GM21423 (cell line): ENCODE results near the gene OR52H1.
"Not testable (repeated sequence)": the region's sequence is repeated elsewhere in the genome, so short reads cannot be mapped to it uniquely, and the experiment has no call there.

Experiments
- ATAC-seq: cut with Tn5 transposase; IDR thresholded peaks from one replicate; pipeline ENCODE4 v1.9.1; 2021; ENCODE audit warnings: mild to moderate bottlenecking, moderate library complexity; ENCODE audit not compliant: unreplicated experiment

Gene OR52H1

DNA sequence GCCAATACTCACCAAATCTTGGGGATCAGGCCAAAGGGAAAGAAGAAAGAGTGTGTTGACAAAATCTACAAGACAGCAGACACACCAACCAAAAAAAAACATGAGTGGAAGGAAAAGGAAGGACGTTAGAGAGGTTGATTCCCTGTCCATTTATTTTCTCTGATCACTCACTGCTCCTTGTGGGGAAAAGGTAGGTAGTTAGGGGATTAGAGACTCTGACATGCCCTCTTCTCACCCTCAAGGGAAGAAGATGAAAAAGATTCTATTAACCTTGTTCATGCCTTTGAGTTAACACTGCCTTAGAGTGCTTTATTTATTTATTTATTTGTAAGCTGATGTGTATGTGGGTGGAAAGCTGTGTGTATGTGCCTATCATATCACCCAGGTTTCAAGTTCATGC lies at the start of gene OR52H1:
TSS of gene OR52H1 (minus strand) at position 101 of the 400 bp plus-strand sequence. CDS start 3,035 bp downstream, outside the sequence.
- ATAC-seq = peak; percentile 7

DNA sequence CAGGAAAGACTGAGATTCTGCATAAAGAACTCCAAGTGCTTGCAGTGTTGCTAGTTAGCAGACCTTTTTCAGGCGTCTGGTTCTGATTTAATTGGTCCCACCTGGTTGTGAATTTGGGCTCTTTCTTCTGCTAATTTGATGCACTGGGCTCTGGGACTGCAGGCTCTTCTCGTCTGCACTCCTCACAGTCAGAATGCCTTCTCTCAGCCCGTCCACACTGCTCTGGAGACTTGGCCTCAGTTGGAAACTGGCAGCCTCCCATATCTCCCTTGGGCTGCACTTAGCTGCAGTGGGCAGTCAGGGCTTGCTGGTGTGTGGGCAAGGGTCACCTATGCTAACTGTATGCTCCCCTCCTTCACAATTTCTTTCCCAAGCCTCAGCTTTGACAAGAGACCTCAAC lies 49.6 kb upstream of the OR52H1 start:
- no peak for ATAC-seq

DNA sequence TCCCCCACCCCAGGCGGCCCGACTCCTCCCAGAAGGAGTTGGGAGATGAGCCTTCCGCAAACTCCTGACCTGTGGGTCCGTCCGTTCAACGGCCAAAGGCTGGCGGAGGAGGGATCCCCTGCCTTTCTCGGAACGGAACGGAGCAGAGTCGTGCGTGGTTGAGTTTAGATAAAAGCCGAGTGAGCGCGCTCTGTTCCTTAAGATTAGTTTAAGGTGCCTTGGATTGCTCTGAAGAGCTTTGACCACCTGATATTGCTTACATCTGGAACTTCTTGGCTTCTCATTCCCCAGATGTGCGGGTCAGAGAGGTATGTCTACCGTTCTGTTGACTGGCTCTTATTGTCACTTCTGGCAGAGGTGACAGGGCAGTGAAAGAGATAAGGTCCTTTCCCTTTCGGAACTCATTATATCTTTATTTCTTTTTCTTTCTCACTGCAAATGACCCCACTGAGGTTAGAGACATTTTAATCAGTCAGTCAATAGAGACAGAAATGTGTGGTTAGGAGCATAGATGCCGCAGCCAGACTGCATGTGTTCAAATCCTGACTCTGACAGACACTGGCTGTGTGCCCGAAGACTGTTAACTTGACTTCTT lies 48.4 kb upstream of the OR52H1 start, which contains the start of gene TRIM6:
TSS of gene TRIM6 (plus strand) at position 31 of the 595 bp plus-strand sequence. CDS start at position 292, 261 bp downstream.
- no peak for ATAC-seq

DNA sequence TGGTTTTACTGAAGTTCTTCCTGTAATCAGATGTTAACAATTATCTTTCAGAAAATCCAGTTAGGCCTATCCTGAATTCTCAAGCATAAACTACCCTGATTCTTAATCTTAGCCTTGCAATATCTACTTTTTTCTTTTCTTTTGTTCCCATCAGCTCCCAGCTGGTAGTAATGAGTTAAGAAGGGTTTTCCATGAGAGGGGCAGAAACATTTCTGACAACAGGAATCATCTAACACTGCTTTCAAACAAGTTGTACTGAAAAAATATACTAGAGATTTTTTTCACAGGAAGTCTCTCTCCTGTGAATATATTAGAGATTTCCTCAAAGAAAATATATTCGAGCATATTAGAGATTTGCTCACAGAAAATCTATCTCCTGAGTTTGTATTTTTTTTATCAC lies 44.8 kb upstream of the OR52H1 start:
- no peak for ATAC-seq

DNA sequence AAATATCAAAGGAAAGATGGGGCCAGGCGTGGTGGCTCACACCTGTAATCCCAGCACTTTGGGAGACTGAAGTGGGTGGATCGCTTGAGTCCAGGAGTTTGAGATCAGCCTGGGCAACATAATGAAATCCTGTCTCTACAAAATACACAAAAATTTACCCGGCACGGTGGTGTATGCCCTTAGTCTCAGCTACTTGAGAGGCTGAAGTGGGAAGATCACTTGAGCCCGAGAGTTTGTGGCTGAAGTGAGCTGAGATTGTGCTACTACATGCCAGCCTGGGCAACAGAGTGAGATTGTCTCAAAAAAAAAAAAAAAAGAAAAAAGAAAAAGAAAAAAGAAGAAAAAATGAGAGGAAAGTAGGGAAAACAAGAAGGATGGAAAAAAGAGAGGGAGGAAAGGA lies 44.3 kb upstream of the OR52H1 start:
- no peak for ATAC-seq

DNA sequence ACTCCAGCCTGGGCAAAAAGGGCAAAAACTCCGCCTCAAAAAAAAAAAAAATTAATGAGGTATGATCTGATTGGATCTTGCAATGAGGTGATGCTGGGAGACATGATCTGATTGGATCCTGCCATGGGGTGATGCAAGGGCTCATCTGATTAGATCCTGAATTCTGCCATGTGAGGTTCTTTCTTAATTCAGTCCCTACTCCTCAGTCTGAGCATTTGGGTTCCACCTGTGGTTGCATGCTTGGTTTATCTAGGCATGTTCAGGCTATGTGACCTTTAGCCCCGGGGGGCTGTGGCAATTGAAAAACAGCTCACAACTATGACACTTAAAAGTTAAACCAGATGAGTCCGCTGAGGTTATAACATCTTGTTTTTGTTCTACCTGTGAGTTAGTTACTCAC lies 43.3 kb upstream of the OR52H1 start:
- ATAC-seq = no peak

DNA sequence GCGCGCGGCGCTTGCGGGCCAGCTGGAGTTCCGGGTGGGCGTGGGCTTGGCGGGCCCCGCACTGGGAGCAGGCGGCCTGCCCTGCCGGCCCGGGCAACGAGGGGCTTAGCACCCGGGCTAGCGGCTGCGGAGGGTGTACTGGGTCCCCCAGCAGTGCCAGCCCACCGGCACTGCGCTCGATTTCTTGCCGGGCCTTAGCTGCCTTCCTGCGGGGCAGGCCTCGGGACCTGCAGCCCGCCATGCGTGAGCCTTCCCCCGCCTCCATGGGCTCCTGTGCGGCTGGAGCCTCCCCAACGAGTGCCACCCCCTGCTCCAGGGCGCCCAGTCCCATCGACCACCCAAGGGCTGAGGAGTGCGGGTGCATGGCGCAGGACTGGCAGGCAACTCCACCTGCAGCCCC lies 41.6 kb upstream of the OR52H1 start:
- not testable (repeated sequence) for ATAC-seq

DNA sequence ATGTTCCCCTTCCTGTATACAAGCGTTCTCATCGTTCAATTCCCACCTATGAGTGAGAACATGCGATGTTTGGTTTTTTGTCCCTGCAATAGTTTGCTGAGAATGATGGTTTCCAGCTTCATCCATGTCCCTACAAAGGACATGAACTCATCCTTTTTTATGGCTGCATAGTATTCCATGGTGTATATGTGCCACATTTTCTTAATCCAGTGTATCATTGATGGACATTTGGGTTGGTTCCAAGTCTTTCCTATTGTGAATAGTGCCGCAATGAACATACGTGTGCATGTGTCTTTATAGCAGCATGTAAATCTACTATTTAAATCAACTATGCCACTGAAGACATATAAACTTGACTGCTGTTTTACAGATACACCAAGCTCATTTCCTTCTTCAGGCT lies 36.1 kb upstream of the OR52H1 start:
- ATAC-seq = not testable (repeated sequence)

DNA sequence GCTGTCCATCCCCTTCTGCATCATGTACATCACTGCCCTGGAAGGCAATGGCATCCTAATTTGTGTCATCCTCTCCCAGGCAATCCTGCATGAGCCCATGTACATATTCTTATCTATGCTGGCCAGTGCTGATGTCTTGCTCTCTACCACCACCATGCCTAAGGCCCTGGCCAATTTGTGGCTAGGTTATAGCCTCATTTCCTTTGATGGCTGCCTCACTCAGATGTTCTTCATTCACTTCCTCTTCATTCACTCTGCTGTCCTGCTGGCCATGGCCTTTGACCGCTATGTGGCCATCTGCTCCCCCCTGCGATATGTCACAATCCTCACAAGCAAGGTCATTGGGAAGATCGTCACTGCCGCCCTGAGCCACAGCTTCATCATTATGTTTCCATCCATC lies 32.7 kb upstream of the OR52H1 start:
- ATAC-seq = no peak

DNA sequence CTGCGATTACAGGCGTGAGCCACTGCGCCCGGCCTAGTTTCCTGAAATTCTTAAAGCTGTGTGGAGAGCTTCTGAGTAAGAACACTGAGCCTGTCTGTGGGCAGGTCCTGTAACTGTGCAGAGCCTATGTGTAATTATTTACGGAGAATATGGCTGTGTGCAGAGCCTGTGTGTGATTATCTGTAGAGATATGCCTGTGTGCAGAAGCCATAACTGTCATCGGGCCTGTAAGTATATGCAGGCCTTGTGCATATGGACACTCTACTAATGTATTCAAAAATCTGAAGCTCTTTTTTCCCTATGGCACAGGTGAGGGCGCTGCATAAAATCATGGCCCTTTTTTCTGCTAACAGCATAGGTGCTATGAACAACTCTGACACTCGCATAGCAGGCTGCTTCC lies 32.2 kb upstream of the OR52H1 start, which contains the start of gene OR52B6:
TSS of gene OR52B6 (plus strand) at position 301 of the 400 bp plus-strand sequence. CDS start at position 301, 0 bp downstream.
- ATAC-seq = no peak

DNA sequence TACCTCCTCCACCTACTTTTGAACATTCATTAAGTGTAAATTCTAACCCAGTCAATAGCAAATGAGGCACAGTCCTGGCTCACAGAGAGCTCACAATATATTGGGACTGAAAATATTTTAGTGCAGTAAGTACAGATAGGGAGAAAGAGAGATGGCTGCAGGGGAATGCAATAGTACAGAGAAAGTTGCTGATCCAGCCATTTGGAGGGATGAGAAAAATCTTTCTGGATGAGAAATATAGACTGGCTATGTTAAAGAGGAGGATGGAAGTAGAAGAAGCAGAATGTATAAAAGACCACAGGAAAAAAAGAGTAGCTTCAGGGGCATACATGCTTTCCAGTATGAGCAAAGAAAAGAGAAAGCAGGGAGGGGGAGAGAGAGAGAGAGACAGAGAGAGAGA lies 28.8 kb upstream of the OR52H1 start:
- ATAC-seq = no peak

DNA sequence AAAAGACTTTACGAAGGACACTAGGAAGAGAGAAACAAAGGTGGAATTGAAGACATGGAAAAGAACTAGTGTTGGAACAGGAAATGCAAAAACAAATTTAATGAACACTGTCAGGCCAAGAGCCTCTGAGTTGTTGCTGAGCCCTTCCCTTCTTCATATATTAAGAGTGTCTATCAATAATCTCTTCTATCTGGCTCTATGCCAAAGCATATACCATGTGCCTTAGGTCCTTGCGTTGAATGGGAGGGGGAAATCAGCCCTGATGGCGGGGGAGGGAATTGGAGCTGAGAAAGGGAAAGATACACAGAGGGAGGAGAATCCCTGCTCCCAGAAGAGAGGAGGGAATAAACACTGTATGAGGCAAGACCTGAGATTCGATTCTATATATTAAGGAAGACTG lies 26.8 kb upstream of the OR52H1 start:
- ATAC-seq = no peak

DNA sequence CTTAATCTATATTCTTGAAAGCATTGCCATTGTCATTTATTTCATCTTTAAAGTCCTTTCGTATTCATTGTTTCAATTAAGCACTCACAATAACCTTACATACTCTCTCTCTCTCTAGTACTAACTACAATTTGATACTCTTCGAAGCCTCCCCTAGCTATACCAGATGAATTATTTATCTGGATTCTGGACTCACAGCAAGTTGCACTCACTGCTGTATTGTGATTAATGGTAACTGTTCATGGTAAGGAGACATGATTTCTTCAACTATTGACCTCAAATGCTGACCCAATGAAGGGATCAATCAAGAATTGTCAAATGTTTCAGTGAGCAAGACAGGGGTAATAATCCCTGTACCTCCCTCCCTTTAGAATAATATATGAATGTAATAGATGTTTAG lies 26.3 kb upstream of the OR52H1 start:
- ATAC-seq = no peak

DNA sequence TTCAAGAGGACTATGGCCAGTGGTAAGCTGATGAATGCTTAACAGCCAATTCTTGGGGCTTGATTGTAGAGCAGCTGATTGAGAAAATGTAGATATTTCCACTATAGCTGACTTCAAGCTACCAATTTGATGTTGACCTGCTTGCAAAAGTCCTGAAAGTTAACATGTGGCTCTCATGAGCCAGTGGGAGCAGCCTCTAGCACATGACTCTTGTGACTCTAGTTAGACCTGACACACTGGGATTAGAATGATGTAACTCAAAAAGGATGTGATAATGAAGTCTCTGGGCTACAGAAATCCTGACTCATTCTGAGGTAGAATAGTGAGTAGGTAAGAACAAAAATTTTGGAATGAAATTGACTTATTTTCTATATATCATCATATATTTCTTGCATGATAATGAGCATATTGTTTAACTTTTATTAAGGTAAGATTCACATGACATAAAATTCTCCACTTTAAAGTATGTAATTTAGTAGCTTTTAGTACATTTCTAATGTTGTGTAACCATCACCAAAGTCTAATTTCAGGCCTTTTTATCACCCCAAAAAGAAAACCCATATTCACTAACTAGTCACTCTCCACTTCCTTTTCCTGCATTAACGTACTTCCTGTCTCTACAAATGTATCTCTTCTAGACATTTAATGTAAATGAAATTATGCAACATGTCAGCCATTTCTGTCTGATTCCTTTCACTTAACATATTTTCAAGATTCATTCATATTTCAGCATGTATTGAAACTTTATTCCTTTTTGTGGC lies 16.1 kb upstream of the OR52H1 start:
- ATAC-seq = no peak

DNA sequence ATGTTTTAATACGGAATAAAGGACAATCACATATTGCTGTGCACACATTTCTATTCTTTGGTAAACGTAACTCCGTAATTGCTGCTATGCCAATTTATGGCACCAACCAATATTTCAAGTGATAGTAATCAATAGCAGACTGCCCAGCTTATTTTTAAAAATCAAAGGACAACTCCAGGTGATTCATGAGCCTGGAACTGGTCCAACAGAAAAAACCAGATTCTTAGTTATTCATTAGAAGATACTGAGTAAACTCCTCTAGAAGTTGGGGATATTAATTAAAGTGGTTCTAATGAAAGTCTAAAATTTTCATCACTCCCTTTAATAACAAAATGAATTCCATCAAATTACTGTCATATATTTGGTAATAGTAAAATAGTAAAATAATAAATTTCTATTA lies 9.4 kb upstream of the OR52H1 start:
- no peak for ATAC-seq

DNA sequence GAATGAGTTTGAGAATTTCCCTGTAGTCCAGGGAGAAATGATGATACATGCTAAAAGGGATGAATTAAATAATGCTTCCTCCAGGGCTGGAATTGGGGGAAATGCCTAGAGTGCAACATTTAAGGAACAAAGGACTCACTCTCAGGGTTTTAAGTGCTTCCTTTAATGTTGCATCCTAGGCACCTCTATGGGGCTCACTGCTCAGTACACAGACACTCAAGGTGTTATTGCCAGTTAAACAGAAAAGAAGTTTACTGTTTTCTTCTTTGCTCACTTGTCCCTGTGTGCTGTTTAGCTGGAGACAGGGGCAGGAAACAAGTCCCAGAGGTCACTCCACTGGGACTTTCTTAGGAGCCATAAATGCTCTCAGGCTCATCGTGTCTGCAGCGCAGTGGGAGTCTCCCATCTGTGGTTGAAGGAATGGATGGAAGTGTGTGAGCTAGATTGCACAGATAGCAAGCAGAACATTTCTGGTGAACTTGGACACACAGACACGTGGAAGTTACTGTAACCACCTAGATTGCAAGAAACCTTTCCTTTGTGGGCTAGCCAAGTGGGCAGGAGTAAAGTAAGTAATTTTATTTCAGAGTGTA lies 8.4 kb upstream of the OR52H1 start:
- ATAC-seq = no peak

DNA sequence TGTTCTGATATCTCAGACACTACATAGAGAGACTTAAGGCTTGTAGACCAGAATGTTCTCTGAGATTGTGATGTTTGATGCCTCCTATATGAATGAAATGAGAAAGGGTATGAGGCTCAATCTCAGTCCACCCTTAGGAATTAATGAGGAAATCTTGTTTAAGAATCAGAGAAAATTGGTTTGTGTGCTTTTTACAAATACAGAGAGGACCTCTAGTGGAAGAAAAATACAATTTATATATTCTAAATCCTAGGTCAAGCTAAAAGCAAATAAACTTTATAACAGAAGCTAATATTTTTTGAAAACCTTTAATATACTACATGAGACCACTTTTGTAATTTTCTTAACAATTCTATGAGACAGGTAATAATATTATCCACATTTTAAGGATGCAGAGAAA lies 5.0 kb upstream of the OR52H1 start:
- no peak for ATAC-seq

DNA sequence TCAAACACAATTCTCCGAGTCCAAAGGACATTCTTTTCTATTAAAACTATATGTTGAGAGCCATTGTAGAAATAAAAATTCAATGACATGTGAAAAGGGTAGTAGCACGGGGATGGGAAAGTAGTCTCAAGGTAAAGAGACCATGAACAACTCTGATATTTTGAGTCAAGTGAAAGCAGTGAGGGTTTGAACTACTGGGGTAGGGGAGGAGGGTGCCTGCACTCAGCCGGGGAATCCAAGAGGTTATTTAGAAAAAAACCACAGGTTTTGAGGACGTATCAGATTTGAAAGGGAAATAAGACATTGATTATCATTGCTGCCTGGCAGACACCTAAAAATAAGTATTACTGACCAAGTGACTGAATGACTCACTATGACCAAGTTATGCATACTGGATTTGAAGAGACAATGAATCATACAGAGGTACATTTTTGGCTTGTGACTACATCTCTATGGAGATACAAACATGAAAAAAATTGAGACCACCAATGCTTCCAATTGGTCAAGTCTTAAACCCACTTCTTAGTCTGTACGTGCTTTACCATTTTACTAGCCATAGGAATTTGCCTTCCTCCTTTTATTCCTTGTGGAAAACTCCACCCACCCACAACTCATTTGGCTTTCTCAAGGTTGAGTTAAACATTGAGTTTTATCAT lies 2.2 kb upstream of the OR52H1 start:
- ATAC-seq = peak; percentile 34

DNA sequence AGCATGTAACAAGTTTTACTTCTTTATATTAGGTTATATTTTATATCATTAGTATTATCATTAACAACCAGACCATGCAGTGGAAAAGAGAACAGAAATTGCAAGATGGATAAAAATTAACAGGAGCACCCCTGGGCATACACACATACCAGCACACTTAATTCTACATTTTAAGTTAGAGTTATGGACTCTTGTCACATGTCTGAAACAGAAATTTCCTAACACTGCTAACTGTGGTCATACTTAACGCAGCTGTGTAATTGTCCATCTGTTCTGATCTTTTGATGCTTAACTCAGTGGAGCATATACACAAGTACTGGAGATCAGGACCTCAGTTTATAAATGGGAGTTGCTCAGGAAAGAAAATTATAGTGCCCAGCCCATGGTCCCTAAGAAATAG lies 358 bp downstream of the OR52H1 start:
- peak; percentile 91 for ATAC-seq

DNA sequence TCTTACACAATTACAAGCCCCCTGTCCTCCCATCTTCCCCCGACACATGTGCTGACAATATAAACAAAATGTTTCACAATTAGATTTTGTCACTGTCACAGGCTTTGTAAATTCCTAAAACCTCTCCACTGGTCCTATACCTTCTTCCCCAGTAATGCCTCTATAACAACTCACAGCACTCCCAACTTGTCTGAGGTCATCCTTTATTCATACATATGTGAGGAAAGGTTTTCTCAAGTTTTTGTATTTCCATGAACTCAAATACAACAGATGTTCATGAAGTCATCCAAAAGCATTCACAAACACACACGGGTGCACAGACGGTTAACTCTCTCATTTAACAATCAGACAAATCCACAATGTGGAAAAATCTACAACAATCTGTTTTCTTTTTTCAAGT lies 1.9 kb downstream of the OR52H1 start:
- ATAC-seq = no peak

DNA sequence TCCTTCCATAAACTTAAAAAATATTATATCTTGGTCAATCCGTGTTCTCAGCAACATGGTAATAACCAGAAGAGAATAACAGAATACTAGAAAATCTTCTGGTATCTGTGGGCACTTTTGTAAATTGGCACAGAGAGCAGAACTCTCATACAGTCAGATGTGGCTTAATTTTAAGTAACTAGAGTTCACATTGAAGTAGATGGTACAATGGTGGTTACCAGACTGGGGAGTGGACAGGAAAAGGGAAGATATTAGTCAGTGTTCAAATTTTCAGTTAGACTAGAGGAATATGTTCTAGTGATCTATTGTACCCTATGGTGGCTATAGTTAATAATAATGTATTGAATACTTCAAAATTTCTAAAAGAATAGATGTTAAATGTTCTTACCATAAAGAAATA lies 6.9 kb downstream of the OR52H1 start:
- no peak for ATAC-seq

DNA sequence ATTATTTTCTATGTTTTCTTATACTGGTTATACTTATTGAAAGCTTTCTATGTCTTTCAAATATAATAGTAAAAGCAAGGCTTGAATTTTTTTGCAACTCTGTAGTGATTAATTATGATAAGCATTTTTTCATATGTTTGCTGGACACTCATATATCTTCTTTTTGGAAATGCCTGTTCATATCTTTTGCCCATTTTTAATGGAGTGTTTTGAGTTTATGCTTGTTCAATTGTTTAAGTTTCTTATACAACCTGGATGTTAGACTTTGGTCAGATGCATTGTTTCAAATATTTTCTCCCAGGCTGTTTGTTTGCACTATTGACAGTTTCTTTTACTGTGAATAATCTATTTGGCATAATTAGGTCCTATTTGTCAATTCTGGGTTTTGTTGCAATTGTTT lies 11.9 kb downstream of the OR52H1 start:
- ATAC-seq = no peak
